Measurements from ENCODE around the gene IGFBP4. TPM values are rescaled to one million over a fixed set of nuclear protein-coding genes. Genes with fewer than 3 reads are reported as not detected.

Gene IGFBP4
- total RNA-seq, 1 donor from 2014 or later = 142 TPM

DNA sequence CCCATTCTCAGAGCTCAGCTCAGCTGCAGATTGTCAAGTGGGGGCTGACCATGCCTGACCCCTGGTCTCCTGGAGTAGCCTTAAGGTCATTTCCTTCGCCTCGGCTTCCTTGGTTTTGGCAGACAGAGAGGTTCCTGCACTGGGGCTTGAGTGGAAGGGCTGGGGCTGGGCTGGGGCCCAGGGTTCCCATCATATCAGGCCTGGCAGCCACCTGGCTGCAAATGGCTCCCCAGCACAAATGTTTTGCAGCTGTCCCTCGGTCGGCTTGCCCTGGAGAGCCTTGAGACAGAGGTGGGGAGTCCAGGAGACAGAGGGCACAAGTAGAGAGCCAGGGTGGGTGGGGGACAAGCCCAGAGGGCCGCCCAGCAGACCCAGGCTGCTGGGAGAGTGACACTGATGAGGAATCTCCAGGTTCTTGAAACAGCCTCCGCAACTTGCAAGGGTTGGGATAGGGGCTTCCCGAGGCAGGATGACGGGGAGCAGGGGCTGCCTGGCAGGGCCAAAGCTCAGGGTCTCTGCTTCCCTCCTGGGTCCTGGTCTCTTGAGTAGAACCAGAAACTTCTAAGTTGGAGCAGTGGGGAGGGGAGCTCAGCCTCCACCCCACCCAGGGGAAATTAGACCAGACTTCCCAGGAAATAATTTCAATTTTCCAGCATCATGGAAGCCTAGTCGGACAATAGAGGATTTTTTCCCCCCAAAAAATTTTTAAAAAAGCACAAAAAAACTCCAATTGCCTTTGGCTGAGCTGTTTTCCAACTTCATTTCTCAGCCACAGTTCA lies 19.3 kb downstream of the IGFBP4 start:
- Histone ChIP-seq H4K20me1 (ENCODE audit: insufficient read depth, low read length) (no peaks in the 10 kb centered on the region), H3K4me3 (ENCODE audit: insufficient read depth, low read depth, low read length) (no peak overlapping the region), H3K27ac (ENCODE audit: low read depth, low read length) (no peak overlapping the region), H3K9me3 (ENCODE audit: insufficient read depth, low read depth, low read length) (no peaks in the 10 kb centered on the region), H3K79me2 (ENCODE audit: insufficient read depth, low read length) (no peaks in the 10 kb centered on the region), H3K27me3 (ENCODE audit: insufficient read depth, low read length) (no peaks in the 10 kb centered on the region), H3K36me3 (ENCODE audit: insufficient read depth, low read length) (peaks cover 6% of the 10 kb centered on the region), H3K9ac (ENCODE audit: low read length) (no peak overlapping the region), H2AFZ (ENCODE audit: low read depth, low read length) (no peak overlapping the region), H3K4me2 (ENCODE audit: low read length) (no peak overlapping the region), H3K4me1 (ENCODE audit: insufficient read depth, low read length) (peaks cover 14% of the 10 kb centered on the region)
- Mint-ChIP-seq H3K9me3 (ENCODE audit: unreplicated experiment) (no peaks in the 10 kb centered on the region), H3K36me3 (ENCODE audit: low read depth, unreplicated experiment) (peaks cover 9% of the 10 kb centered on the region), H3K4me1 (ENCODE audit: low read depth, unreplicated experiment) (peaks cover 19% of the 10 kb centered on the region), H3K27ac (ENCODE audit: unreplicated experiment) (no peak overlapping the region), H3K4me3 (ENCODE audit: unreplicated experiment) (no peak overlapping the region), H3K27me3 (ENCODE audit: low read depth, unreplicated experiment) (peaks cover 18% of the 10 kb centered on the region)
- FAIRE-seq (no peak), DNase-seq (ENCODE audit: low read depth) (no peak)
- TF ChIP-seq EZH2 (IDR thresholded peaks at IDR 0.05; ENCODE audit: insufficient read depth, low read length) (no peak), CTCF (IDR thresholded peaks at IDR 0.05; ENCODE audit: insufficient read depth, low read depth, low read length) (no peak)

- Histone ChIP-seq H2AFZ (ENCODE audit: low read depth, low read length) (no peak overlapping the region), H3K79me2 (ENCODE audit: insufficient read depth, low read length) (no peaks in the 10 kb centered on the region), H3K4me3 (ENCODE audit: insufficient read depth, low read depth, low read length) (no peak overlapping the region), H3K4me1 (ENCODE audit: insufficient read depth, low read length) (peaks cover 8% of the 10 kb centered on the region), H3K27ac (ENCODE audit: low read depth, low read length) (no peak overlapping the region), H3K27me3 (ENCODE audit: insufficient read depth, low read length) (no peaks in the 10 kb centered on the region), H3K36me3 (ENCODE audit: insufficient read depth, low read length) (peaks cover 5% of the 10 kb centered on the region), H3K9ac (ENCODE audit: low read length) (no peak overlapping the region), H3K9me3 (ENCODE audit: insufficient read depth, low read depth, low read length) (no peaks in the 10 kb centered on the region), H4K20me1 (ENCODE audit: insufficient read depth, low read length) (no peaks in the 10 kb centered on the region), H3K4me2 (ENCODE audit: low read length) (no peak overlapping the region)
- Mint-ChIP-seq H3K36me3 (ENCODE audit: low read depth, unreplicated experiment) (peaks cover 4% of the 10 kb centered on the region), H3K4me3 (ENCODE audit: unreplicated experiment) (no peak overlapping the region), H3K27ac (ENCODE audit: unreplicated experiment) (peak overlapping the region; percentile 41), H3K9me3 (ENCODE audit: unreplicated experiment) (no peaks in the 10 kb centered on the region), H3K27me3 (ENCODE audit: low read depth, unreplicated experiment) (peaks cover 18% of the 10 kb centered on the region), H3K4me1 (ENCODE audit: low read depth, unreplicated experiment) (peaks cover 13% of the 10 kb centered on the region)
- no peak for DNase-seq (ENCODE audit: low read depth)
- FAIRE-seq = no peak
- TF ChIP-seq CTCF (IDR thresholded peaks at IDR 0.05; ENCODE audit: insufficient read depth, low read depth, low read length) (no peak), EZH2 (IDR thresholded peaks at IDR 0.05; ENCODE audit: insufficient read depth, low read length) (no peak)
Measured at GRCh38 chr17:40463122-40463550, 19.9 kb downstream of the IGFBP4 start.

- Histone ChIP-seq H3K27me3 (ENCODE audit: insufficient read depth, low read length) (no peaks in the 10 kb centered on the region), H4K20me1 (ENCODE audit: insufficient read depth, low read length) (no peaks in the 10 kb centered on the region), H3K36me3 (ENCODE audit: insufficient read depth, low read length) (no peaks in the 10 kb centered on the region), H3K4me1 (ENCODE audit: insufficient read depth, low read length) (no peaks in the 10 kb centered on the region), H3K4me3 (ENCODE audit: insufficient read depth, low read depth, low read length) (no peak overlapping the region), H2AFZ (ENCODE audit: low read depth, low read length) (no peak overlapping the region), H3K27ac (ENCODE audit: low read depth, low read length) (no peak overlapping the region), H3K9me3 (ENCODE audit: insufficient read depth, low read depth, low read length) (no peaks in the 10 kb centered on the region), H3K79me2 (ENCODE audit: insufficient read depth, low read length) (no peaks in the 10 kb centered on the region), H3K4me2 (ENCODE audit: low read length) (no peak overlapping the region), H3K9ac (ENCODE audit: low read length) (no peak overlapping the region)
- Mint-ChIP-seq H3K9me3 (ENCODE audit: unreplicated experiment) (no peaks in the 10 kb centered on the region), H3K27ac (ENCODE audit: unreplicated experiment) (no peak overlapping the region), H3K36me3 (ENCODE audit: low read depth, unreplicated experiment) (peaks cover 2% of the 10 kb centered on the region), H3K27me3 (ENCODE audit: low read depth, unreplicated experiment) (peaks cover 18% of the 10 kb centered on the region), H3K4me3 (ENCODE audit: unreplicated experiment) (no peak overlapping the region), H3K4me1 (ENCODE audit: low read depth, unreplicated experiment) (no peaks in the 10 kb centered on the region)
- FAIRE-seq (no peak), DNase-seq (ENCODE audit: low read depth) (no peak)
- no peak for TF ChIP-seq EZH2 (IDR thresholded peaks at IDR 0.05; ENCODE audit: insufficient read depth, low read length)
- TF ChIP-seq CTCF (IDR thresholded peaks at IDR 0.05; ENCODE audit: insufficient read depth, low read depth, low read length) = no peak
Measured at GRCh38 chr17:40464392-40464855, 21.2 kb downstream of the IGFBP4 start.

Data from astrocyte (in vitro differentiated cells and primary cell).